ENCODE data around the gene TAF9B.

DNA sequence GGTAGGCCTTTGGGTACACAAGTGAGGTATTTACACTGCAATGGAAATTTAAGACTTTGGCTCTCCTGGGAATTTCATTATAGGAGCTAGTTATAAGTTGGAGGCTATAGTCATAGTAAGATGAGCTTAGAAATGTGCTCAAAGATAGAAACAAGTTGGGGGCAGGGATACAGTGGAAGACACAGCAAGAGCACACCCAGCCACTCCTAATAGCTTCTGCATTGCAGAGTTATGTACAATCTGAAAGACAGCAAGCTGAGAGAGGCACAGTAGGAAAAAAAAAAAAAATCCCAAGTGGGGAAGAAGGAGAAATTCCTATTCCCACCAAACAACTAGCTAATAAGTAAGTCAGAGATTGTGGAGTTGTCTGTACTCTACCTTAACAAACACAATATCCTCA, 41.9 kb upstream of the TAF9B start:
- TF ChIP-seq EP300 (IDR thresholded peaks at IDR 0.05; ENCODE audit: low read depth), result no peak
- TF ChIP-seq, protein P1, sequence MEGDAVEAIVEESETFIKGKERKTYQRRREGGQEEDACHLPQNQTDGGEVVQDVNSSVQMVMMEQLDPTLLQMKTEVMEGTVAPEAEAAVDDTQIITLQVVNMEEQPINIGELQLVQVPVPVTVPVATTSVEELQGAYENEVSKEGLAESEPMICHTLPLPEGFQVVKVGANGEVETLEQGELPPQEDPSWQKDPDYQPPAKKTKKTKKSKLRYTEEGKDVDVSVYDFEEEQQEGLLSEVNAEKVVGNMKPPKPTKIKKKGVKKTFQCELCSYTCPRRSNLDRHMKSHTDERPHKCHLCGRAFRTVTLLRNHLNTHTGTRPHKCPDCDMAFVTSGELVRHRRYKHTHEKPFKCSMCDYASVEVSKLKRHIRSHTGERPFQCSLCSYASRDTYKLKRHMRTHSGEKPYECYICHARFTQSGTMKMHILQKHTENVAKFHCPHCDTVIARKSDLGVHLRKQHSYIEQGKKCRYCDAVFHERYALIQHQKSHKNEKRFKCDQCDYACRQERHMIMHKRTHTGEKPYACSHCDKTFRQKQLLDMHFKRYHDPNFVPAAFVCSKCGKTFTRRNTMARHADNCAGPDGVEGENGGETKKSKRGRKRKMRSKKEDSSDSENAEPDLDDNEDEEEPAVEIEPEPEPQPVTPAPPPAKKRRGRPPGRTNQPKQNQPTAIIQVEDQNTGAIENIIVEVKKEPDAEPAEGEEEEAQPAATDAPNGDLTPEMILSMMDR (IDR thresholded peaks at IDR 0.05), result no peak

All from transverse colon (tissue), 3 donors.